Stimulated activated naive CD8-positive, alpha-beta T cell treated with anti-CD3 and anti-CD28 coated beads, Interleukin-15, amount 100 ng/mL, for 72 hours (primary cell): ENCODE data around the gene KCNMA1.

ENCODE experiments used
- ATAC-seq: fragments of 150-1000 bp; cut with Tn5 transposase; 2 replicates; pipeline ENCODE4 v1.10.0; 2021; ENCODE audit warnings: mild to moderate bottlenecking, moderate library complexity
- DNase-seq, 2 donors: peaks; one replicate each; pipeline ENCODE4 v3.0.0; 2021 to 2022
- H3K27ac Mint-ChIP-seq, 2 donors: one replicate each; pipeline ENCODE4 v1.8.0; 2022; ENCODE audit warnings: mild to moderate bottlenecking in 2 of 2, mixed read lengths in 2 of 2, moderate library complexity in 2 of 2
- H3K27me3 Mint-ChIP-seq: one replicate; pipeline ENCODE4 v1.8.0; 2022; ENCODE audit warnings: mixed read lengths
- H3K4me1 Mint-ChIP-seq: one replicate; pipeline ENCODE4 v1.8.0; 2022; ENCODE audit warnings: mild to moderate bottlenecking, mixed read lengths
- H3K4me3 Mint-ChIP-seq, 2 donors: one replicate each; pipeline ENCODE4 v1.8.0; 2022; ENCODE audit warnings: mild to moderate bottlenecking in 2 of 2, mixed read lengths in 2 of 2, moderate library complexity in 1 of 2
- H3K9me3 Mint-ChIP-seq, 2 donors: one replicate each; pipeline ENCODE4 v1.8.0; 2022; ENCODE audit warnings: mixed read lengths in 2 of 2

The KCNMA1 gene

DNA sequence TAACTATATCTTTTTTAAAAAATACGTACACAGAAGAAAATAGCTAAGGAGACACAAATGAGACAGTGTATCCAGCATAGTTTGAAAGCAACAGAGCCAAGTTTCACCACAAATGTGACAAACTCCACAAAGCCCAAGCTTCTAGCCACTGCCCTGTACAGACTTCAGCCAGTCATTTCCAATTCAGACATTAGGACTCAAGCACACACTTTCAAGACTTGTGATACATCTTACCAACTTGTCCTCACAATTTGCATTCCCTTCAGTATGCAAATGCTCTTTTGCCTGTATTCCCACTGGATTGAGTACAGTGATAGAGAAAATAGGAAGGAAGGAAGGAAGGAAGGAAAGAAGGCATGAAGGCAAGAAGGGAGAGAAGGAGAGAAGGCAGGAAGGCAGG is 510.4 kb downstream of the KCNMA1 start:
- no peak overlapping the region for H3K4me3 Mint-ChIP-seq
- H3K27ac Mint-ChIP-seq = no peak overlapping the region
- H3K4me1 Mint-ChIP-seq = no peaks in the 10 kb centered on the region
- peaks cover 36% of the 10 kb centered on the region for H3K27me3 Mint-ChIP-seq
- ATAC-seq (no peak), DNase-seq (no peak)
- H3K9me3 Mint-ChIP-seq = no peaks in the 10 kb centered on the region

DNA sequence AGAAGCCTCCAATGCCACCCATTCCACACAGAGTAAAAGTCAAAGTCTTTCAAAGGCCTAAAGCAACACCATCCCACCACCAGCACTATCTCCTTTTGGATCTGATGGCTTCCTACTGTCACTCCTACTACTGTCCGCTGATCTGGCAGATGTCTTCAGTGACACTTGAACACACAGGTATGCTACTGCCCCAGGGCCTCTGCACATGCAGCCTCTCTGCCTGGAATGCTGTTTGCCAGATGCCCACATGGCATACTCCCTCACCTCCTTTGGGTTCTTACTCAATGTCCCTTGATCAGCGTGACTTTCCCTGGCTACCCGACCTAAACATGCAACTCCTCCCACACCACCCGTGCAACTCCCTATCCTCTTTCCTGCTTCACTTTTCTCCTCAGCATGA is 512.4 kb downstream of the KCNMA1 start:
- H3K4me3 Mint-ChIP-seq = no peak overlapping the region
- DNase-seq (no peak), ATAC-seq (no peak)
- no peaks in the 10 kb centered on the region for H3K4me1 Mint-ChIP-seq
- H3K27ac Mint-ChIP-seq = no peak overlapping the region
- H3K9me3 Mint-ChIP-seq = no peaks in the 10 kb centered on the region
- peaks cover 46% of the 10 kb centered on the region for H3K27me3 Mint-ChIP-seq

DNA sequence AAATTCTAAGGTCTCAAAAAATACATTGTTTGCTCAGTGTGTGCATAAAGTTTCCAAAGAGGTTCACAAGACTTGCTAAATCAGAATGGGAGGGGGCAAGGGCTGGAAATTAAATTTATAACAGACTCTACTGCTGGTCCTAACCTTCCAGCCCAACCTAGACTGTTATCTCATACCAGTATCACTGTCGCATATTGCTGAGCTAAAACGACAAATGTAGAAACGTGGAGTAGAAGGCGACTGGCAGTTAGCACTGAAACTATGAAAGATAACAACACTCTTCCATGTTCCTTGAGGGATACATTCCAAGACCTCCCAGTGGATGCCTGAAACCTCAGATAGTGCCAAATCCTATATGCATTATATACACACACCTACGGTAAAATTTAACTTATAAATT is 514.3 kb downstream of the KCNMA1 start:
- peaks cover 61% of the 10 kb centered on the region for H3K27me3 Mint-ChIP-seq
- DNase-seq (no peak), ATAC-seq (no peak)
- no peak overlapping the region for H3K4me3 Mint-ChIP-seq
- no peak overlapping the region for H3K27ac Mint-ChIP-seq
- no peaks in the 10 kb centered on the region for H3K9me3 Mint-ChIP-seq
- peaks cover 8% of the 10 kb centered on the region for H3K4me1 Mint-ChIP-seq

- DNase-seq = no peak
- ATAC-seq = no peak
- Mint-ChIP-seq H3K27me3 (peaks cover 62% of the 10 kb centered on the region), H3K4me1 (peaks cover 8% of the 10 kb centered on the region), H3K9me3 (no peaks in the 10 kb centered on the region), H3K4me3 (no peak overlapping the region), H3K27ac (no peak overlapping the region)
These were observed 515.8 kb downstream of the KCNMA1 start for GRCh38 chr10:77121829-77122228.

DNA sequence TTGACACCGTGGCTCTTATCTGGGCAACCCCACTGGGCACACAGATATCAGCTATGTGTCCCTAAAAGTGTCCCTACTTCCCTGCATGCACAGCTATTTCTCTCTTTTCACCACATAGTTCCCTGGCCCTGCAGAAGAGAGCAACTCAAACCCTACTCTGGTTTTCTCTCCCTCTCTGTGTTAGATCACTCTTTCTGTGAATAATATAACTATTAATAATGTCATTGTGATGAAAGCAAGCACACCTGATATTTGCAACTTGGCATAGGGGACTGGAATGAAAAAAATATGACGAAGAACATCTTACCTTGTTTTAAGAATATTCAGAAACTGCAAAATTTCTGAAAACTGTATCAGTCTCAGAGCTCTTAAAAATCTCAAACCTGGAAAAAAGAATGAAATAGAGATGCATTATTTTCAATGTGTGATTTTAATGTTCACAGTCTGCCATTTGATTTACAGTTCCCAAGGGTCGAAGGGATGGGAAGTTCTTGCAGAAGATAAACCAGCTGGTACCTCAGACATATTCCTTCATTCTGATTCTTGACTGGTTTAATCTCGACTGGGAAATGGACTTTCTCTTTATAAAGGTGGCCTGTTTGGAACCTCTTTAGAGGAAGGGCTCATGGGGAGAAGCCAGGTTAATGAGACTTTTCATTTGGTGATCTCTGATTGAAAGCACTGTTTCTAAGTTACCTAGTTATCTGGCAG is 516.8 kb downstream of the KCNMA1 start:
- no peak overlapping the region for H3K27ac Mint-ChIP-seq
- ATAC-seq (no peak), DNase-seq (no peak)
- no peak overlapping the region for H3K4me3 Mint-ChIP-seq
- H3K27me3 Mint-ChIP-seq = peaks cover 69% of the 10 kb centered on the region
- no peaks in the 10 kb centered on the region for H3K9me3 Mint-ChIP-seq
- H3K4me1 Mint-ChIP-seq = peaks cover 8% of the 10 kb centered on the region

DNA sequence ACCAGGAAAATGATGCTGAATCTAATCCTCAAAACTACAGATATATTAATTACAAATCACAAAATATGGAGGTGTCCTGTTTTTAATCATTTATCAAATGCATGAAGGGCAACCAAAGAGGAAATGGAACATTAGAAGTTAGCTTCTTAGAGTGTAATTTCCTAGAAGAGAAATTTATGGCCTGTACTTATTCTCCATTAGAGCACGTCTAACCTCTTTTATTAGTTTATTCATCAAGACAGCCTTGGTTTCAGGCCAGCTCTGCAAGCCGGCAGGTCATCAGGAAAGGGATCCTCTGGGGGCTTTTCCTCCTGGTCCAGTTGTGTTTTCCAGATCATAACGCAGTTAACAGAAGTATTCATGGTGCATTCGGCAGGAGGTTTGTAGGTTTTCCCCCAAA is 517.6 kb downstream of the KCNMA1 start:
- peaks cover 8% of the 10 kb centered on the region for H3K4me1 Mint-ChIP-seq
- H3K27me3 Mint-ChIP-seq = peaks cover 61% of the 10 kb centered on the region
- H3K4me3 Mint-ChIP-seq = no peak overlapping the region
- no peak for ATAC-seq
- DNase-seq = no peak
- no peak overlapping the region for H3K27ac Mint-ChIP-seq
- H3K9me3 Mint-ChIP-seq = no peaks in the 10 kb centered on the region

DNA sequence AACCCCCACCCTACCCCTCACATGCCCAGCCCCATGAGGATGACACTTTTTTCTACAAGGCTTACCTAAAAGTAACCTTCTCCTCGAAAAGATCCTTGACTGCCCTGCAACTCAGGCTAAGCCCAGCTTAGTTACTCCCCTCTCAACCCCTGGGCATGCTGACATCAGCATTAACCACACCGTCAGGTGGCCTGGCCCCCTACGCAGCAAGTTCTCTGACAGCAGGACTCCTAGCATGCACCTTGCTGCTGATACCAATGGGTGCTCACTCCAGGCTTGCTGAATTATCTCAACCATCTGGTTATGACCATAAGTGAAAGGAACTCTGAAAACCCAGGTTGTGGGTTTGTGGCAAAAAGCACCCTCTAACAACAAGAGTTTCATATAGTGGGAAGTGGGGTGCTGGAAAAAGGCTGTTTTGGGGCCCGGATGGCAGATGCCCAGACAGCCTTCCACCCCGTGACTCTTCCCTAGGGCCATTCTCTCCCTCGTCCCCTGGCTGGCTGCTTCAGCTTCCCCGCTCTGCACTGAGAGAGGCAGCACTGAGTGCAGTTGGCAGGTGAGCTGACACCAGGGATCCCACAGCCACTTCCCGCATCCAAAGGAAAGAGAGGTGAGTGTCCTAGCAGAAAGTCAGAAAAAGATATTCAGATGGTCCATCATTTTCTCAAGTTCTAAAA is 518.9 kb downstream of the KCNMA1 start:
- Mint-ChIP-seq H3K27me3 (peaks cover 58% of the 10 kb centered on the region), H3K9me3 (no peaks in the 10 kb centered on the region), H3K4me3 (no peak overlapping the region), H3K27ac (peak overlapping the region in 1 of 2 donors; percentile 19), H3K4me1 (peaks cover 8% of the 10 kb centered on the region)
- DNase-seq (no peak), ATAC-seq (peak; percentile 39)

- Mint-ChIP-seq H3K27me3 (peaks cover 55% of the 10 kb centered on the region), H3K4me3 (no peak overlapping the region), H3K9me3 (no peaks in the 10 kb centered on the region), H3K27ac (no peak overlapping the region), H3K4me1 (peaks cover 8% of the 10 kb centered on the region)
- ATAC-seq = no peak
- no peak for DNase-seq
These were observed 520.1 kb downstream of the KCNMA1 start for GRCh38 chr10:77117501-77117900.

DNA sequence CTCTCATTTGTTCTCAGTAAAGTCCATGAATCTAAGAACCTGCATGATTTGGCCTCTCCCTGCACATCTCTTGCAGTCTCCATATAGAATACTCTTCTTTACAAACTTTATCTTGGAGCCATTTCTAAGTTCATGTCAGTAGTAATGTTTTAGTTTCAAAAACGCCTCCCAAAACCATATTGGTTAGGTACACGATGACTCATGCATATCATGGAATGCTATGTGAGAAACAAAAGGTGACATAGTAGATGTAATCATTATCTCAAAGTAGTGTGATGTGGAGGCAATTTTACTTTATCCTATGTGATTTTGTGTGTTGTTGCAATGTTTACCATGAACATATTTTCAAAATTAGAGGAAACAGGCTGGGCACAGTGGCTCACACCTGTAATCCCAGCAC is 520.7 kb downstream of the KCNMA1 start:
- Mint-ChIP-seq H3K9me3 (no peaks in the 10 kb centered on the region), H3K4me3 (no peak overlapping the region), H3K27ac (no peak overlapping the region), H3K4me1 (peaks cover 8% of the 10 kb centered on the region), H3K27me3 (peaks cover 49% of the 10 kb centered on the region)
- ATAC-seq (no peak), DNase-seq (no peak)

GRCh38 chr10:77114181-77114821 is 523.3 kb downstream of the KCNMA1 start:
- Mint-ChIP-seq H3K27me3 (peaks cover 27% of the 10 kb centered on the region), H3K27ac (no peak overlapping the region), H3K9me3 (no peaks in the 10 kb centered on the region), H3K4me3 (no peak overlapping the region), H3K4me1 (peaks cover 8% of the 10 kb centered on the region)
- ATAC-seq = no peak
- no peak for DNase-seq

DNA sequence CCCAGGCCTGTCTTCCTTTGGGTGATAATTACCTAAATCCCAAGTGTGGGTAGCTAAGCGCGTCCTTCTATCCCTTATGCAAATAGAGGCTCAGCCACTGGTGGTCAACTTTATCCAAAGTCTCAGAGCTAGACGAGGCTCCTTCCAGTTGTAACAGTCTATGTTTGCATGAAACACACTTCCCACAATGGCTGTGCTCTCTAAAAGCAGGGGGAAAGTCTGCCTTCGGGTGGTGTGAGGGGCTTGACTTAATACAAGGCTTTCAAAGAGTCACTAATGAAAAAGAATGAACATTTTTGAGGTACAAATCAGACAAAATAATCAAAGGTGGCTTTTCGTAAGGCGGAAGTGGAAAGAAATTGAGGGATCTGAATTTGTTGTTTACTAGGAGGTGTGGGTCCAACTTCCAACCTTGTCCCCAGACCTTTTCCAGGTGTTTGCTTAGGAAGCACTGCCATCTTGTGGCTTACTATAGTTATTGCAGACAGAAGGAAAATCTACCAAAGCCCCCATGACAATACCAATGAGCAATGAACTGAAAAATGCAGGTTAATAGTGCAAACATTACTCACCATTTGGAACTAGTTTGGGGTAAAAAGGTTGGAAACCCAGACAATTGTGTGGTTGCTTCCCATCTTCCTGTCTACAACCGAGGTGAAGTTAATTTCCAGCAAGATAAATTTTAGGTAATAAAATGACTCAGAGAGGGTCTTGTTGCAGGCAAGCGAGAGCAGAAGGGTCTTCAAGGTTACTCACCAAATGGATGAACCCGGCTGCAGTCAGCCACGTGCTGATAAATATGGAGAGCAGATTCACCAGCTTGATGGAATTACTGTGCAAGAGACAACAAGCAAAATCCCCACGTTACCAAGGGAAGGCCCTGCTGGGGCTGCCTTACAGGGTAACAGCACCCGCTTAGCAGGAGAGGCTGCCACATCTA is 525.7 kb downstream of the KCNMA1 start:
- H3K4me3 Mint-ChIP-seq = no peak overlapping the region
- DNase-seq = peak in 1 of 2 donors; percentile 15
- H3K9me3 Mint-ChIP-seq = no peaks in the 10 kb centered on the region
- peaks cover 8% of the 10 kb centered on the region for H3K27me3 Mint-ChIP-seq
- ATAC-seq = peak; percentile 43
- no peak overlapping the region for H3K27ac Mint-ChIP-seq
- H3K4me1 Mint-ChIP-seq = no peaks in the 10 kb centered on the region

DNA sequence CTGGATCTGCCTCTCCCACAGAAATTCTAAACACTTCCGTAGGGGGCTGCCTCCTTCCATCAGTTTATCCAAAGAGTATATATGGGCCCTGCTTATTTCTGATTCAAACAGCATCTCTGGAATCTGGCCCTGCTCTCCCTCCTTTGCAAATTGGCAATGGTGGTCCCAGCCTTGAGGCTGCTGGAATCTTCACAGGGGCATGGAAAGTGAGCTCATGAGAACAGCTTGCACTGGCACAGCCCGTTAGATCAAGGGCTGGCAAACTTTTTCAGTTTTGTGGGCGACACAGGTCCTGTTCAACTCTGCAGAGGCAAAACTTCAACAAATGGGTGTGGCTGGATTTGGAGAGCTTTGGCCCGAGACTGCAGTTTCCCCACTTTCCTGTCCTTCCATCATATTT is 526.9 kb downstream of the KCNMA1 start:
- DNase-seq (no peak), ATAC-seq (no peak)
- H3K9me3 Mint-ChIP-seq = no peaks in the 10 kb centered on the region
- H3K27ac Mint-ChIP-seq = no peak overlapping the region
- H3K4me1 Mint-ChIP-seq = no peaks in the 10 kb centered on the region
- no peaks in the 10 kb centered on the region for H3K27me3 Mint-ChIP-seq
- H3K4me3 Mint-ChIP-seq = no peak overlapping the region

GRCh38 chr10:77109351-77109994 is 528.1 kb downstream of the KCNMA1 start:
- Mint-ChIP-seq H3K9me3 (no peaks in the 10 kb centered on the region), H3K27ac (no peak overlapping the region), H3K27me3 (no peaks in the 10 kb centered on the region), H3K4me3 (no peak overlapping the region), H3K4me1 (no peaks in the 10 kb centered on the region)
- DNase-seq (no peak), ATAC-seq (no peak)

- Mint-ChIP-seq H3K9me3 (no peaks in the 10 kb centered on the region), H3K4me3 (no peak overlapping the region), H3K4me1 (no peaks in the 10 kb centered on the region), H3K27ac (no peak overlapping the region), H3K27me3 (peaks cover 3% of the 10 kb centered on the region)
- DNase-seq (no peak), ATAC-seq (no peak)
These were observed 530.9 kb downstream of the KCNMA1 start for GRCh38 chr10:77106676-77107075.

DNA sequence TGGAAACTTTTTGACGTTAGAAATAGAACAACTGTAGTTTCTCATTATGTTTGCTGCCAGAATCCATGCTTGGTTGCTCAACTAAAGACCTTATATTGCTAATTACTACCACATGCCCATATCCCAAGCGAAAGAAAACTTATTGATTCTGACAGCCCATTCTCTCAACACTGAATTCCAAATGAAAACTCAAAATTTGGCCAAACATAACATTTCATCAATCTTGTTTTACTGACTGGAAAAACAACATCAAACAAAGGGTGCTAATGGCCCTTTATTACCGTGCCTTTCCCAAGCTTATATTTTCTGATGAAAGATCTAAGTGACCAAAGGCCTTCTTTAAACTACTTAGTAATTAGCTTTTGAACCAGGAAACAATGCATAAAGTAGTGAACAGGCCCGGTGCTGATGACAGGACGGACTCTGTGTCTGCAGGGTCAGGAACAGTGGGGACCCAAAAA is 531.8 kb downstream of the KCNMA1 start:
- ATAC-seq = no peak
- no peaks in the 10 kb centered on the region for H3K4me1 Mint-ChIP-seq
- no peak overlapping the region for H3K4me3 Mint-ChIP-seq
- H3K9me3 Mint-ChIP-seq = no peaks in the 10 kb centered on the region
- no peak for DNase-seq
- peaks cover 10% of the 10 kb centered on the region for H3K27me3 Mint-ChIP-seq
- no peak overlapping the region for H3K27ac Mint-ChIP-seq
